ENCODE data around the gene PMAIP1. TPM values are rescaled to one million over a fixed set of nuclear protein-coding genes. Genes with fewer than 3 reads are reported as not detected.
A peak's percentile ranks its signal among the peaks of the same experiment; 100 is the strongest.

The PMAIP1 gene
- total and polyA plus RNA-seq, 4 experiments from 2014 or later = 6.7 to 39.6 (median 9.0) TPM

DNA sequence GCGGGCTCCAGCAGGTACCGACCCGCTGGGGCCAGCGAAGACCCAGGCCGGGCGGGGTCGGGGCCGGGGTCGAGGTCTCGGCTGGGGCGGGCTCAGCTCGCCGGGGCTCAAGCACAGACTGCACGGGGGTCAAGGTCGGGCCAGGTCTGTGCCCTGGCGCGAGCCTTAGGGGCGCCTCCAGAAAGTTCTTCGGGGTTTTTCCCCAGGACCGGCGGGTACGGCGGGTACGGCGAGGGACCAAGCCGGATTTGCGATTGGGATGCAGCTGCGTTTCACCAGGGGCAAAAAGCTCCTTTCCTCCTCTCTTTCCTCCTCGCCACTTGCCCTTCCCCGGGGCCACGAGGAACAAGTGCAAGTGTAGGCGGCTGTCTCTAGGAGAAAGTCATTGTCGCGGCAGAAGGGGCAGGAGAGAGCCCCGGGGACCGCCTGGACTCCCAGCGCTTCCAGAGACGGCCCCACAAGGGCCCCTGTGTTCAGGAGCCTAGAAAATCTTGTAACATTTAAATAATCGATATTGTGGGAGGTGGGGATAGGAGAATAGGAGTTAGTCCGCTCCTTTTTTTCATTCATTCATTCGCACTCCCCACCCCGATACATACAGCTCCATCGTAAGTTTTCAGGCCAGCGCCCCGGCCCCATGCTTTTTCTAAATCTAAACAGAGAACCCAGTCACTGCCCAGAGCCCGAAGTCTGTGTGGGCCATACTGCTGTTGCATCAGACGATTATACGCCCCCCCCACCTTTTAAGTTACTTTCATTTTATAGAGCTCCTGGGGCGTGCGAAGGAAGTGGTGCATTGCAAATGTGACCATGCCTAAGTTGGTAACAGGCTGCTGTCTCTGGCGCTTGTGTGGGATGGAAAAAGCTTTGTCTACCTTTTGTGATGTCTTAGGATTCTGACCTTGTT, 679 bp downstream of the PMAIP1 start:
- no peaks in the 10 kb centered on the region for H3K27me3 Mint-ChIP-seq
- no peaks in the 10 kb centered on the region for H3K9me3 Mint-ChIP-seq
- peaks cover 3 to 27% of the 10 kb centered on the region in 2 donors for H3K36me3 Mint-ChIP-seq
- H3K9me3 ChIP-seq (ENCODE audit: control insufficient read depth in 1 of 2, low read length in 2 of 2) = no peaks in the 10 kb centered on the region
- peak overlapping the region; percentile 95 for H3K27ac ChIP-seq (ENCODE audit: low read depth, low read length)
- peaks cover 33 to 55% (median 42%) of the 10 kb centered on the region in 4 donors for H3K4me1 Mint-ChIP-seq
- POLR2A ChIA-PET (ENCODE audit: partially characterized antibody) = interaction anchor here (0.5 to 2.6 kb wide), 9 partner anchors 9 to 1285 kb away, joined by 3 to 12 read pairs (median 5); partner anchors contain the start of gene LMAN1
- CTCF ChIA-PET (ENCODE audit: partially characterized antibody) = interaction anchor here (0.9 to 1.1 kb wide), 4 partner anchors 9 to 64 kb away, joined by 3 to 4 read pairs (median 3); no protein-coding TSS in a partner anchor
- no peaks in the 10 kb centered on the region for H3K36me3 ChIP-seq (ENCODE audit: insufficient read depth, low read length)
- peak overlapping the region; percentile 97 to 99 (median 98) for H3K4me3 Mint-ChIP-seq
- H3K27ac Mint-ChIP-seq = peak overlapping the region; percentile 89 to 99 (median 99)
- H3K4me3 ChIP-seq (ENCODE audit: low read length in 2 of 2) = peak overlapping the region; percentile 80 to 96
- DNase-seq = peak; percentile 69 to 84 (median 75)
- H3K27me3 ChIP-seq (ENCODE audit: insufficient read depth, low read length) = no peaks in the 10 kb centered on the region
- intact Hi-C loops (cut with micrococcal nuclease) = loop anchor here (2.0 kb wide), 2 partner anchors 64 to 760 kb away; no protein-coding TSS in a partner anchor
- peaks cover 52% of the 10 kb centered on the region for H3K4me1 ChIP-seq (ENCODE audit: insufficient read depth, low read length)

DNA sequence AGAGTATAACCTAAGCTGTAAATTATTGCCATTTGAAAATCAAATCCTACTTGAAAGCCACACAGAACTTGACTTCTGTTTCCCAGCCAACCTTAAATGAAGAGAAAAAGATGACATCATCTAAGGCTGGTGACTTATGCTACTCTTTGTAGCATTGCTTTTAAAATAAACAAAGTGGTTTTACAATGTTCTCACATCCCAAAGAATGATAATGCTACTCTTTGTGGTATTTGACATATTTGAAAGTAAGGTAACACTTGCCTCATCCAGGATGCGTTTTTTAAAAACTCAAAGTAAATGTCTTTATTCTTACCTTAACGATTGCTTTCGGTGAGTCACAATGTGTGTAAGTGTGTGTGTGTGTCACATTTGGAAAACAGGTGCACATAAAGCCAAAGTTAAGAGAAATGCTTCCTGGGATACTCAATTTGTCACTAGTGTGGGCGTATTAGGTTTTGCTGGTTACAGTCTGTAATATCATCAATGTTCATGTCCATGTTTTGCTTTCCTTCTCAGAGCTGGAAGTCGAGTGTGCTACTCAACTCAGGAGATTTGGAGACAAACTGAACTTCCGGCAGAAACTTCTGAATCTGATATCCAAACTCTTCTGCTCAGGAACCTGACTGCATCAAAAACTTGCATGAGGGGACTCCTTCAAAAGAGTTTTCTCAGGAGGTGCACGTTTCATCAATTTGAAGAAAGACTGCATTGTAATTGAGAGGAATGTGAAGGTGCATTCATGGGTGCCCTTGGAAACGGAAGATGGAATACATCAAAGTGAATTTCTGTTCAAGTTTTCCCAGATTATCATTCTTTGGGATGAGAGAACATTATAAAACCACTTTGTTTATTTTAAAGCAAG, 2.6 kb downstream of the PMAIP1 start:
- Histone ChIP-seq H3K4me1 (ENCODE audit: insufficient read depth, low read length) (peaks cover 70% of the 10 kb centered on the region), H3K27ac (ENCODE audit: low read depth, low read length) (peak overlapping the region; percentile 23), H3K9me3 (ENCODE audit: control insufficient read depth in 1 of 2, low read length in 2 of 2) (no peaks in the 10 kb centered on the region), H3K36me3 (ENCODE audit: insufficient read depth, low read length) (no peaks in the 10 kb centered on the region), H3K4me3 (ENCODE audit: low read length in 2 of 2) (no peak overlapping the region), H3K27me3 (ENCODE audit: insufficient read depth, low read length) (no peaks in the 10 kb centered on the region)
- Mint-ChIP-seq H3K4me3 (peak overlapping the region in 6 of 8 donors; percentile 7 to 97 (median 40)), H3K27me3 (no peaks in the 10 kb centered on the region), H3K9me3 (no peaks in the 10 kb centered on the region), H3K36me3 (peaks cover 3 to 27% of the 10 kb centered on the region in 2 donors), H3K27ac (peak overlapping the region; percentile 52 to 90 (median 86)), H3K4me1 (peaks cover 46 to 73% (median 59%) of the 10 kb centered on the region in 4 donors)
- intact Hi-C loops (cut with micrococcal nuclease) = no loop called here
- DNase-seq = peak; percentile 23 to 74 (median 26)
- CTCF ChIA-PET (ENCODE audit: partially characterized antibody) = no interaction called here
- POLR2A ChIA-PET (ENCODE audit: partially characterized antibody) = no interaction called here

DNA sequence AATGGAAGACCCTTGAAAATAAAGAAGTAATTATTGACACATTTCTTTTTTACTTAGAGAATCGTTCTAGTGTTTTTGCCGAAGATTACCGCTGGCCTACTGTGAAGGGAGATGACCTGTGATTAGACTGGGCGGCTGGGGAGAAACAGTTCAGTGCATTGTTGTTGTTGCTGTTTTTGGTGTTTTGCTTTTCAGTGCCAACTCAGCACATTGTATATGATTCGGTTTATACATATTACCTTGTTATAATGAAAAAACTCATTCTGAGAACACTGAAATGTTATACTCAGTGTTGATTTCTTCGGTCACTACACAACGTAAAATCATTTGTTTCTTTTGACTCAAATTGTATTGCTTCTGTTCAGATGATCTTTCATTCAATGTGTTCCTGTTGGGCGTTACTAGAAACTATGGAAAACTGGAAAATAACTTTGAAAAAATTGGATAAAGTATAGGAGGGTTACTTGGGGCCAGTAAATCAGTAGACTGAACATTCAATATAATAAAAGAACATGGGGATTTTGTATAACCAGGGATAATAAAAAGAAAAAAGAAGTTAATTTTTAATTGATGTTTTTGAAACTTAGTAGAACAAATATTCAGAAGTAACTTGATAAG, 3.3 kb downstream of the PMAIP1 start:
- H3K4me3 Mint-ChIP-seq = peak overlapping the region in 2 of 8 donors; percentile 2 to 97

DNA sequence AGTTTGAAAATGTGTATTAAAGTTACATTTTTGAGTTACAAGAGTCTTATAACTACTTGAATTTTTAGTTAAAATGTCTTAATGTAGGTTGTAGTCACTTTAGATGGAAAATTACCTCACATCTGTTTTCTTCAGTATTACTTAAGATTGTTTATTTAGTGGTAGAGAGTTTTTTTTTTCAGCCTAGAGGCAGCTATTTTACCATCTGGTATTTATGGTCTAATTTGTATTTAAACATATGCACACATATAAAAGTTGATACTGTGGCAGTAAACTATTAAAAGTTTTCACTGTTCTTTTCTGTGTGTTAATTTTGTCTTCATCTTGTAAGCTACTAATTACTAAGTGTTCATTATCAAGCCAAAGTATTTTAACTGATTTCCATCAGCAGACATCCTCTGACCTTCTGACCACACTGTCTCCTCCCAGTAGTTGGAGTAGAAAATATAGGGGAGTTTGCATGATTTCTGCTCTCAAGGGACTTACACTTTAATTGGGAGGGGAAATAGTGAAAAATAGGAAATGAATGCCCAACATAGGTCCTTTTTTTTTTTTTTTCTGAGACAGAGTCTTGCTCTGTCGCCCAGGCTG, 4.3 kb downstream of the PMAIP1 start:
- Mint-ChIP-seq H3K27ac (peak overlapping the region; percentile 87 to 96 (median 94)), H3K4me3 (peak overlapping the region in 6 of 8 donors; percentile 44 to 88 (median 64)), H3K27me3 (no peaks in the 10 kb centered on the region), H3K36me3 (peaks cover 3 to 27% of the 10 kb centered on the region in 2 donors), H3K9me3 (no peaks in the 10 kb centered on the region), H3K4me1 (peaks cover 43 to 72% (median 58%) of the 10 kb centered on the region in 4 donors)
- Histone ChIP-seq H3K4me1 (ENCODE audit: insufficient read depth, low read length) (peaks cover 69% of the 10 kb centered on the region), H3K4me3 (ENCODE audit: low read length in 2 of 2) (peak overlapping the region in 1 of 2 donors; percentile 1), H3K9me3 (ENCODE audit: control insufficient read depth in 1 of 2, low read length in 2 of 2) (no peaks in the 10 kb centered on the region), H3K36me3 (ENCODE audit: insufficient read depth, low read length) (no peaks in the 10 kb centered on the region), H3K27ac (ENCODE audit: low read depth, low read length) (peak overlapping the region; percentile 64), H3K27me3 (ENCODE audit: insufficient read depth, low read length) (no peaks in the 10 kb centered on the region)
- ChIA-PET POLR2A (ENCODE audit: partially characterized antibody) (no interaction called here), CTCF (ENCODE audit: partially characterized antibody) (interaction anchor here (0.6 to 1.2 kb wide), 2 partner anchors 21 to 29 kb away, joined by 3 read pairs; no protein-coding TSS in a partner anchor)
- intact Hi-C loops (cut with micrococcal nuclease) = loop anchor here (2.0 kb wide), 1 partner anchor 19 kb away; no protein-coding TSS in a partner anchor
- no peak for DNase-seq

More for the DNA sequence above, 3.3 kb downstream of the PMAIP1 start:
- Histone ChIP-seq H3K27me3 (ENCODE audit: insufficient read depth, low read length) (no peaks in the 10 kb centered on the region), H3K4me3 (ENCODE audit: low read length in 2 of 2) (no peak overlapping the region), H3K36me3 (ENCODE audit: insufficient read depth, low read length) (no peaks in the 10 kb centered on the region), H3K27ac (ENCODE audit: low read depth, low read length) (peak overlapping the region; percentile 23), H3K4me1 (ENCODE audit: insufficient read depth, low read length) (peaks cover 73% of the 10 kb centered on the region), H3K9me3 (ENCODE audit: control insufficient read depth in 1 of 2, low read length in 2 of 2) (no peaks in the 10 kb centered on the region)
- H3K27ac Mint-ChIP-seq = peak overlapping the region in 5 of 7 donors; percentile 49 to 89 (median 80)
- DNase-seq = no peak
- peaks cover 46 to 76% (median 61%) of the 10 kb centered on the region in 4 donors for H3K4me1 Mint-ChIP-seq
- no peaks in the 10 kb centered on the region for H3K9me3 Mint-ChIP-seq
- H3K27me3 Mint-ChIP-seq = no peaks in the 10 kb centered on the region
- ChIA-PET CTCF (ENCODE audit: partially characterized antibody) (no interaction called here), POLR2A (ENCODE audit: partially characterized antibody) (no interaction called here)
- H3K36me3 Mint-ChIP-seq = peaks cover 3 to 27% of the 10 kb centered on the region in 2 donors
- intact Hi-C loops (cut with micrococcal nuclease) = no loop called here

DNA sequence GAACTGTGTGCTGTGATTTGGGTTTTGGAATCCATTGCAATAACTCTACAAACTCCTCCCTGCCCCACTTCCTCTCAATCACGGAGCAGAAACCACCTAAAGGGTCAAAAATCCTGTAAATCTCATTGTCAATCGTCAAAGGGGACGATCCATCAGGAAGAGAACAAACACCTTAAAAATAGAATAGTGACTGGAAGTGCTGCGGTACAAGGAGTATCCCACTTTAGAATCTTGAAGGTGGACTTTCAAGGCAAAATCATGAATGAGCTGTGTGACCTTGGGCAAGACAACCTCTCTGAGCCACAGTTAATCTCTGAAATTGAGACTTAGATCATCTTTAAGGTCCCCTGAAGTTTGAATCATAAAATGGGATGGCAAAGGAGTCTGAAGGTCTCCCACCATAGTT, 5.9 kb downstream of the PMAIP1 start:
- peak overlapping the region in 1 of 8 donors; percentile 9 for H3K4me3 Mint-ChIP-seq
- no peak overlapping the region for H3K27ac ChIP-seq (ENCODE audit: low read depth, low read length)
- POLR2A ChIA-PET (ENCODE audit: partially characterized antibody) = interaction anchor here (1.0 kb wide), 1 partner anchor 13 kb away, joined by 4 read pairs; no protein-coding TSS in a partner anchor
- no peaks in the 10 kb centered on the region for H3K27me3 ChIP-seq (ENCODE audit: insufficient read depth, low read length)
- peaks cover 67% of the 10 kb centered on the region for H3K4me1 ChIP-seq (ENCODE audit: insufficient read depth, low read length)
- no peaks in the 10 kb centered on the region for H3K9me3 Mint-ChIP-seq
- CTCF ChIA-PET (ENCODE audit: partially characterized antibody) = interaction anchor here (1.6 kb wide), 1 partner anchor 68 kb away, joined by 4 read pairs; no protein-coding TSS in a partner anchor
- H3K36me3 ChIP-seq (ENCODE audit: insufficient read depth, low read length) = no peaks in the 10 kb centered on the region
- no peaks in the 10 kb centered on the region for H3K9me3 ChIP-seq (ENCODE audit: control insufficient read depth in 1 of 2, low read length in 2 of 2)
- H3K4me3 ChIP-seq (ENCODE audit: low read length in 2 of 2) = no peak overlapping the region
- no peaks in the 10 kb centered on the region for H3K27me3 Mint-ChIP-seq
- H3K27ac Mint-ChIP-seq = peak overlapping the region in 4 of 7 donors; percentile 36 to 87 (median 54)
- no peak for DNase-seq
- H3K4me1 Mint-ChIP-seq = peaks cover 40 to 65% (median 55%) of the 10 kb centered on the region in 4 donors
- peaks cover 3 to 19% of the 10 kb centered on the region in 2 donors for H3K36me3 Mint-ChIP-seq
- intact Hi-C loops (cut with micrococcal nuclease) = loop anchor here (2.0 kb wide), 1 partner anchor 21 kb away; no protein-coding TSS in a partner anchor

DNA sequence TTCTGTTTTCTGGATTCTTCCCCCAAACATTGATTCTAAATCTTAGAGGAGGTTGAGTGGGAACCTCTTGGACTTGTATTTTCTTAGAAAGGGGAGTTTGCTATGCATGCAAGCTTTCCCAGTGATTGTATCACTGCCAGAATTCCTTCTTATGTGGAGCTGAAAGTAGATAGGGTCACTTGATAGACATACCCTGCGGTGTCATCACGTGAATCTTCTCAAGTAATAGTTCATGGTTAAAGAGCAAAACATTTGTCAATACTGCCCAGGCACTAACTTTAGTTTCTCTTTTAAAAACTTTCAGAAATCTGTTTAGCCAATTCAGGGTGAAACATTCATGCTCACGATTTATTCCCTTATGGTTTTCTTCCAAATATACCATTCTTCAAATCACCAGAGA, 6.4 kb downstream of the PMAIP1 start:
- Histone ChIP-seq H3K36me3 (ENCODE audit: insufficient read depth, low read length) (no peaks in the 10 kb centered on the region), H3K4me3 (ENCODE audit: low read length in 2 of 2) (no peak overlapping the region), H3K4me1 (ENCODE audit: insufficient read depth, low read length) (peaks cover 61% of the 10 kb centered on the region), H3K27ac (ENCODE audit: low read depth, low read length) (no peak overlapping the region), H3K9me3 (ENCODE audit: control insufficient read depth in 1 of 2, low read length in 2 of 2) (no peaks in the 10 kb centered on the region), H3K27me3 (ENCODE audit: insufficient read depth, low read length) (no peaks in the 10 kb centered on the region)
- DNase-seq = no peak
- H3K27ac Mint-ChIP-seq = peak overlapping the region in 4 of 7 donors; percentile 23 to 87 (median 61)
- peak overlapping the region in 1 of 8 donors; percentile 13 for H3K4me3 Mint-ChIP-seq
- POLR2A ChIA-PET (ENCODE audit: partially characterized antibody) = no interaction called here
- CTCF ChIA-PET (ENCODE audit: partially characterized antibody) = interaction anchor here (1.6 kb wide), 1 partner anchor 68 kb away, joined by 4 read pairs; no protein-coding TSS in a partner anchor
- H3K4me1 Mint-ChIP-seq = peaks cover 36 to 60% (median 51%) of the 10 kb centered on the region in 4 donors
- no peaks in the 10 kb centered on the region for H3K9me3 Mint-ChIP-seq
- H3K27me3 Mint-ChIP-seq = no peaks in the 10 kb centered on the region
- intact Hi-C loops (cut with micrococcal nuclease) = no loop called here
- peaks cover 3 to 16% of the 10 kb centered on the region in 2 donors for H3K36me3 Mint-ChIP-seq

Measured in CD4-positive, alpha-beta memory T cell (primary cell).